ENCODE measurements around the gene SCAP. TPM values are rescaled to one million over a fixed set of nuclear protein-coding genes. Genes with fewer than 3 reads are reported as not detected.

SCAP gene
- total RNA-seq, 4 donors from 2014 or later: 73.4 to 128 (median 88.4) TPM

GRCh38 chr3:47434849-47435248 is 40.9 kb downstream of the SCAP start:
- no peak for DNase-seq (ENCODE audit: low spot score in 2 of 2)

GRCh38 chr3:47433796-47434195 is 41.9 kb downstream of the SCAP start:
- H3K27ac ChIP-seq: no peak overlapping the region

More at GRCh38 chr3:47434849-47435248, 40.9 kb downstream of the SCAP start:
- Histone ChIP-seq H3K9me3 (no peaks in the 10 kb centered on the region), H3K27ac (no peak overlapping the region), H3K36me3 (peaks cover 0 to 68% (median 0%) of the 10 kb centered on the region in 3 donors), H3K27me3 (no peaks in the 10 kb centered on the region), H3K4me1 (peaks cover 0 to 3% (median 0%) of the 10 kb centered on the region in 4 donors), H3K4me3 (no peak overlapping the region)
- WGBS, 2 donors: 85 to 94% methylated on average over 4 of the region's 4 CpGs
- TF ChIP-seq POLR2A (IDR thresholded peaks at IDR 0.05): no peak
- no peak for TF ChIP-seq EP300 (IDR thresholded peaks at IDR 0.05)

GRCh38 chr3:47432673-47433072 is 43.1 kb downstream of the SCAP start:
- Histone ChIP-seq H3K36me3 (peaks cover 0 to 65% (median 0%) of the 10 kb centered on the region in 3 donors), H3K4me3 (no peak overlapping the region), H3K27ac (no peak overlapping the region), H3K9me3 (no peaks in the 10 kb centered on the region), H3K4me1 (peaks cover 0 to 2% (median 0%) of the 10 kb centered on the region in 4 donors), H3K27me3 (no peaks in the 10 kb centered on the region)
- no peak for DNase-seq (ENCODE audit: low spot score in 2 of 2)
- whole genome bisulfite sequencing, 2 donors: 89 to 92% methylated on average over 2 of the region's 2 CpGs
- no peak for TF ChIP-seq POLR2A (IDR thresholded peaks at IDR 0.05)
- TF ChIP-seq, protein P1, sequence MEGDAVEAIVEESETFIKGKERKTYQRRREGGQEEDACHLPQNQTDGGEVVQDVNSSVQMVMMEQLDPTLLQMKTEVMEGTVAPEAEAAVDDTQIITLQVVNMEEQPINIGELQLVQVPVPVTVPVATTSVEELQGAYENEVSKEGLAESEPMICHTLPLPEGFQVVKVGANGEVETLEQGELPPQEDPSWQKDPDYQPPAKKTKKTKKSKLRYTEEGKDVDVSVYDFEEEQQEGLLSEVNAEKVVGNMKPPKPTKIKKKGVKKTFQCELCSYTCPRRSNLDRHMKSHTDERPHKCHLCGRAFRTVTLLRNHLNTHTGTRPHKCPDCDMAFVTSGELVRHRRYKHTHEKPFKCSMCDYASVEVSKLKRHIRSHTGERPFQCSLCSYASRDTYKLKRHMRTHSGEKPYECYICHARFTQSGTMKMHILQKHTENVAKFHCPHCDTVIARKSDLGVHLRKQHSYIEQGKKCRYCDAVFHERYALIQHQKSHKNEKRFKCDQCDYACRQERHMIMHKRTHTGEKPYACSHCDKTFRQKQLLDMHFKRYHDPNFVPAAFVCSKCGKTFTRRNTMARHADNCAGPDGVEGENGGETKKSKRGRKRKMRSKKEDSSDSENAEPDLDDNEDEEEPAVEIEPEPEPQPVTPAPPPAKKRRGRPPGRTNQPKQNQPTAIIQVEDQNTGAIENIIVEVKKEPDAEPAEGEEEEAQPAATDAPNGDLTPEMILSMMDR (IDR thresholded peaks at IDR 0.05): no peak
- TF ChIP-seq EP300 (IDR thresholded peaks at IDR 0.05): no peak

More at GRCh38 chr3:47433796-47434195, 41.9 kb downstream of the SCAP start:
- 93 to 96% methylated on average over 3 of the region's 3 CpGs for WGBS, 2 donors
- no peak for DNase-seq (ENCODE audit: low spot score in 2 of 2)
- no peaks in the 10 kb centered on the region for H3K9me3 ChIP-seq
- no peaks in the 10 kb centered on the region for H3K27me3 ChIP-seq
- TF ChIP-seq POLR2A (IDR thresholded peaks at IDR 0.05): no peak
- TF ChIP-seq, protein P1 (IDR thresholded peaks at IDR 0.05): no peak
- no peak for TF ChIP-seq EP300 (IDR thresholded peaks at IDR 0.05)
- peaks cover 0 to 2% (median 0%) of the 10 kb centered on the region in 4 donors for H3K4me1 ChIP-seq
- H3K4me3 ChIP-seq: no peak overlapping the region
- H3K36me3 ChIP-seq: peaks cover 0 to 64% (median 0%) of the 10 kb centered on the region in 3 donors

- Histone ChIP-seq H3K9me3 (no peaks in the 10 kb centered on the region), H3K27me3 (no peaks in the 10 kb centered on the region), H3K4me3 (no peak overlapping the region), H3K27ac (no peak overlapping the region), H3K36me3 (peaks cover 0 to 71% (median 0%) of the 10 kb centered on the region in 3 donors), H3K4me1 (peaks cover 0 to 2% (median 0%) of the 10 kb centered on the region in 4 donors)
- 87 to 88% methylated on average over 3 of the region's 3 CpGs for WGBS, 2 donors
- TF ChIP-seq, protein P1 (IDR thresholded peaks at IDR 0.05): no peak
- TF ChIP-seq EP300 (IDR thresholded peaks at IDR 0.05): no peak
- TF ChIP-seq POLR2A (IDR thresholded peaks at IDR 0.05): no peak
- no peak for DNase-seq (ENCODE audit: low spot score in 2 of 2)
Observed at GRCh38 chr3:47431225-47431624, 44.5 kb downstream of the SCAP start.

- WGBS, 2 donors: 83 to 88% methylated on average over 6 to 7 of the region's 7 CpGs
- Histone ChIP-seq H3K27me3 (no peaks in the 10 kb centered on the region), H3K36me3 (peaks cover 0 to 77% (median 3%) of the 10 kb centered on the region in 3 donors), H3K27ac (no peak overlapping the region), H3K9me3 (no peaks in the 10 kb centered on the region), H3K4me1 (peaks cover 0 to 2% (median 0%) of the 10 kb centered on the region in 4 donors), H3K4me3 (no peak overlapping the region)
- TF ChIP-seq, protein P1 (IDR thresholded peaks at IDR 0.05): no peak
- TF ChIP-seq EP300 (IDR thresholded peaks at IDR 0.05): no peak
- no peak for DNase-seq (ENCODE audit: low spot score in 2 of 2)
Observed at GRCh38 chr3:47430606-47431005, 45.1 kb downstream of the SCAP start.

All from tibial nerve (tissue), 4 donors.